ENCODE data around the gene LOX. TPM values are rescaled to one million over a fixed set of nuclear protein-coding genes. Genes with fewer than 3 reads are reported as not detected.

LOX gene
- total and polyA plus RNA-seq, 9 of the 15 experiments (the other 6 are each of a cell fraction or from before 2014, with no cell fraction given) = 0.06 to 0.09 TPM; not detected in 7

DNA sequence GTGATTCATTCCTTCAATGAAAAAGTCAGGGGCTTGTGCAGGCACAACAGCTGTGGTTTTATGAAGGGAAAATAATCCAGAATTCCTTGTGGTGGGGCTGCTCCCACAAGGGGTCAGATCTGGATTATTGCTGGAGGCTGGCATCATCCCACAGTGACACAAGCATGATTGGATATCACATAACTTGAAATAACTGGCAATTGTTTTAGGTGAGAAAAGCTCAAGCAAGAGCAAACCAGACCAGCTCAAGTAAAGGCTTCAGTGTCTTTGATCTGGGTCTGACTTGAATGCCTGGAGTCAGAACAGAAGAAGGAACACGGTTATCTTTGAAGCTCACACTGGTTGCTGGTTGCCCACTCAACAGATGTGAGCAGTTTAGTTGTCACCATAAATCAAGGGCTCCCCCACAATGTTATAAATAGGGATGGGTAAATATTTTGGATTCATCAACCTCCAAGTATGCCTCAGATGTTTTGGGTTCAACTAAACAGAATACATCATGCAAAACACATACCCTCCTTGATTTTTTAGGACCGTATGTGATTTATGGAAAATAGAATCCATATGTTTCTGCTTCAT is 48.2 kb upstream of the LOX start (continued):
- TF ChIP-seq, protein P1, sequence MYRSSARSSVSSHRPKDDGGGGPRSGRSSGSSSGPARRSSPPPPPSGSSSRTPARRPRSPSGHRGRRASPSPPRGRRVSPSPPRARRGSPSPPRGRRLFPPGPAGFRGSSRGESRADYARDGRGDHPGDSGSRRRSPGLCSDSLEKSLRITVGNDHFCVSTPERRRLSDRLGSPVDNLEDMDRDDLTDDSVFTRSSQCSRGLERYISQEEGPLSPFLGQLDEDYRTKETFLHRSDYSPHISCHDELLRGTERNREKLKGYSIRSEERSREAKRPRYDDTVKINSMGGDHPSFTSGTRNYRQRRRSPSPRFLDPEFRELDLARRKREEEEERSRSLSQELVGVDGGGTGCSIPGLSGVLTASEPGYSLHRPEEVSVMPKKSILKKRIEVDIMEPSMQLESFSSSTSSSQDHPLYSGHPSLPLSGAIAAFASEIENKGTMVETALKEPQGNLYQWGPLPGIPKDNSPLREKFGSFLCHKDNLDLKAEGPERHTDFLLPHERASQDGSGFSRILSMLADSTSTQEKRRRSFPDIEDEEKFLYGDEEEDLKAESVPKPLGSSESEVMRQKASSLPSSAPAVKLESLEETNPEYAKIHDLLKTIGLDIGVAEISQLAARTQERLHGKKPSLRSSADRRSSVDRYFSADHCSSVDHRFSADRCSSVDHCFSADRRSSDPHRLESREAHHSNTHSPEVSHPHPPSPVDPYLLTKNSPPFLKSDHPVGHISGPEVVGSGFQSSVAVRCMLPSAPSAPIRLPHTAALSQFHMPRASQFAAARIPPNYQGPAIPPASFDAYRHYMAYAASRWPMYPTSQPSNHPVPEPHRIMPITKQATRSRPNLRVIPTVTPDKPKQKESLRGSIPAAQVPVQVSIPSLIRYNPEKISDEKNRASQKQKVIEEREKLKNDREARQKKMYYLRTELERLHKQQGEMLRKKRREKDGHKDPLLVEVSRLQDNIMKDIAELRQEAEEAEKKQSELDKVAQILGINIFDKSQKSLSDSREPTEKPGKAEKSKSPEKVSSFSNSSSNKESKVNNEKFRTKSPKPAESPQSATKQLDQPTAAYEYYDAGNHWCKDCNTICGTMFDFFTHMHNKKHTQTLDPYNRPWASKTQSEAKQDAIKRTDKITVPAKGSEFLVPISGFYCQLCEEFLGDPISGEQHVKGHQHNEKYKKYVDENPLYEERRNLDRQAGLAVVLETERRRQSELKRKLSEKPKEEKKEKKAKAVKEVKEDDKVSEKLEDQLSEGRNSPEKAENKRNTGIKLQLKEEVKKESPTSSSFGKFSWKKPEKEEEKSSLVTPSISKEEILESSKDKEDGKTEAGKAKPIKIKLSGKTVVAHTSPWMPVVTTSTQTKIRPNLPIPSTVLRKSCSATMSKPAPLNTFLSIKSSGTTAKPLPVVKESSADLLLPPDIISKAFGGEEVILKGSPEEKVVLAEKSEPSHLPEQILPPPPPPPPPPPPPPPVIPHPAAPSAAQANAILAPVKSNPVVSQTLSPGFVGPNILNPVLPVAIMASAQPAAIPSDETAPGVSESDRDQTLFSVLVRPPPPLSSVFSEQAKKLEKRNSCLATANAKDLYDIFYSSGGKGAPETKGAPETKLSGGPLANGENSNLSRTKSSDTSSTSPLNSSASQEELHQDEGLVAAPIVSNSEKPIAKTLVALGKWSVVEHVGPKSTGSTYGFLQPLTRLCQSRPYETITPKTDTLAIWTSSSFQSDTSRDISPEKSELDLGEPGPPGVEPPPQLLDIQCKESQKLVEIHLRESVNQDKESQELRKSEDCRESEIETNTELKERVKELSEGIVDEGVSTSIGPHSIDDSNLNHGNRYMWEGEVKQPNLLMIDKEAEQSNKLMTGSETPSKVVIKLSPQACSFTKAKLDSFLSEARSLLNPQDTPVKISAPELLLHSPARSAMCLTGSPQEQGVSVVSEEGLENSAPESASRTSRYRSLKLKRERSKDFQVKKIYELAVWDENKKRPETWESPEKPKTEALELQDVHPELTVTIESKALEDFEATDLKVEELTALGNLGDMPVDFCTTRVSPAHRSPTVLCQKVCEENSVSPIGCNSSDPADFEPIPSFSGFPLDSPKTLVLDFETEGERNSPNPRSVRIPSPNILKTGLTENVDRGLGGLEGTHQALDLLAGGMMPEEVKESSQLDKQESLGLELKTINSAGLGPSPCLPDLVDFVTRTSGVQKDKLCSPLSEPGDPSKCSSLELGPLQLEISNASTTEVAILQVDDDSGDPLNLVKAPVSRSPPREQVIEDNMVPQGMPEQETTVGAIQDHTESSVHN (IDR thresholded peaks at IDR 0.05; ENCODE audit: borderline replicate concordance in 1 of 2, low read depth in 1 of 2) = no peak
- TF ChIP-seq, protein P2, sequence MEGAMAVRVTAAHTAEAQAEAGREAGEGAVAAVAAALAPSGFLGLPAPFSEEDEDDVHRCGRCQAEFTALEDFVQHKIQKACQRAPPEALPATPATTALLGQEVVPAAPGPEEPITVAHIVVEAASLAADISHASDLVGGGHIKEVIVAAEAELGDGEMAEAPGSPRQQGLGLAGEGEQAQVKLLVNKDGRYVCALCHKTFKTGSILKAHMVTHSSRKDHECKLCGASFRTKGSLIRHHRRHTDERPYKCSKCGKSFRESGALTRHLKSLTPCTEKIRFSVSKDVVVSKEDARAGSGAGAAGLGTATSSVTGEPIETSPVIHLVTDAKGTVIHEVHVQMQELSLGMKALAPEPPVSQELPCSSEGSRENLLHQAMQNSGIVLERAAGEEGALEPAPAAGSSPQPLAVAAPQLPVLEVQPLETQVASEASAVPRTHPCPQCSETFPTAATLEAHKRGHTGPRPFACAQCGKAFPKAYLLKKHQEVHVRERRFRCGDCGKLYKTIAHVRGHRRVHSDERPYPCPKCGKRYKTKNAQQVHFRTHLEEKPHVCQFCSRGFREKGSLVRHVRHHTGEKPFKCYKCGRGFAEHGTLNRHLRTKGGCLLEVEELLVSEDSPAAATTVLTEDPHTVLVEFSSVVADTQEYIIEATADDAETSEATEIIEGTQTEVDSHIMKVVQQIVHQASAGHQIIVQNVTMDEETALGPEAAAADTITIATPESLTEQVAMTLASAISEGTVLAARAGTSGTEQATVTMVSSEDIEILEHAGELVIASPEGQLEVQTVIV (CRISPR knock-in tag; IDR thresholded peaks at IDR 0.05; ENCODE audit: borderline replicate concordance) = no peak
- TF ChIP-seq ARID1B (IDR thresholded peaks at IDR 0.05) (peak; percentile 96), ZC3H8 (IDR thresholded peaks at IDR 0.05) (no peak), TEAD4 (IDR thresholded peaks at IDR 0.05; ENCODE audit: low read length) (peak; percentile 97), TEAD4 (CRISPR knock-in tag; IDR thresholded peaks at IDR 0.05; ENCODE audit: borderline replicate concordance) (no peak), CHD1 (IDR thresholded peaks at IDR 0.05; ENCODE audit: low read length) (no peak), HDAC2 (IDR thresholded peaks at IDR 0.05) (peak; percentile 80; the same call in 1 of the 2 replicates), ZKSCAN1 (IDR thresholded peaks at IDR 0.05; ENCODE audit: low read depth, low read length) (no peak), COPS2 (conservative IDR thresholded peaks at IDR 0.05) (no peak), RBM15 (IDR thresholded peaks at IDR 0.05; ENCODE audit: insufficient read depth, low read length) (no peak), MTA2 (IDR thresholded peaks at IDR 0.05; ENCODE audit: low read depth) (peak; percentile 92), RFX1 (IDR thresholded peaks at IDR 0.05) (peak; percentile 38; the same call in 1 of the 2 replicates), KLF13 (tag; IDR thresholded peaks at IDR 0.05; ENCODE audit: borderline replicate concordance, low read depth) (no peak), SMARCE1 (IDR thresholded peaks at IDR 0.05) (peak; percentile 90), MEIS2 (IDR thresholded peaks at IDR 0.05; ENCODE audit: partially characterized antibody) (peak; percentile 99), MYNN (IDR thresholded peaks at IDR 0.05) (peak; percentile 62), MYNN (CRISPR knock-in tag; IDR thresholded peaks at IDR 0.05) (no peak), SMAD1 (IDR thresholded peaks at IDR 0.05; ENCODE audit: low read depth, low read length, partially characterized antibody) (no peak), SOX6 (IDR thresholded peaks at IDR 0.05) (peak; percentile 83), MEF2A (IDR thresholded peaks at IDR 0.05; ENCODE audit: control insufficient read depth, low read depth, low read length) (peak; percentile 97)

Measured in K562 (cell line).